HCT116 (cell line): ENCODE data around the gene POPDC2. TPM values are rescaled to one million over a fixed set of nuclear protein-coding genes. Genes with fewer than 3 reads are reported as not detected.

Experiments
- ATAC-seq: fragments of 200-7000 bp; cut with Tn5 transposase; 2 replicates; pipeline ENCODE4 v1.9.1; 2020; ENCODE audit warnings: mild to moderate bottlenecking, moderate library complexity
- BruUV-seq: library from RNA; stranded (reverse); fragments of 400-500 nt; replicated peaks from 2 replicates; lab custom pipeline; 2021; lab: Mats Ljungman, UMichigan
- CTCF ChIA-PET: fragments of 300-600 bp; sonication (Branson Sonifier 250); formaldehyde crosslinking; loops from one replicate; lab custom pipeline; 2021; ENCODE audit warnings: antibody characterized with exemption; lab: Charles Lee
- POLR2A ChIA-PET: fragments of 300-600, 350-600 bp; sonication (Branson Sonifier 250); formaldehyde crosslinking; loops from one replicate; lab custom pipeline; 2021; ENCODE audit warnings: antibody characterized with exemption; lab: Charles Lee
- RAD21 ChIA-PET, 2 experiments: fragments of 300-600 bp; sonication (Branson Sonifier 250); formaldehyde crosslinking; loops; one replicate each; lab custom pipeline; 2023; ENCODE audit warnings: low total read pairs in 2 of 2; ENCODE audit not compliant: uncharacterized antibody in 2 of 2, unreplicated experiment in 2 of 2, low non-redundant PET in 1 of 2; lab: Charles Lee
- DNase-seq: peaks from one replicate; pipeline ENCODE4 v3.0.0-alpha.2; 2010; ENCODE audit warnings: low read depth, low spot score
- H2AFZ ChIP-seq: fragments of 200-600 bp; shearing (Covaris generic), sonication (generic); 2 replicates; pipeline ENCODE4 v1.6.1; 2017; ENCODE audit warnings: low read depth, mixed run types, mixed read lengths, antibody characterized with exemption, low read length; ENCODE audit not compliant: poor library complexity, severe bottlenecking
- H3K27ac ChIP-seq: 2 replicates; pipeline ENCODE4 v1.5.1; 2012; ENCODE audit warnings: low read depth, low read length
- H3K27me3 ChIP-seq: fragments of 200-600 bp; sonication (generic); 2 replicates; pipeline ENCODE4 v1.6.1; 2016; ENCODE audit warnings: mixed run types, low read length, mixed read lengths; ENCODE audit not compliant: insufficient read depth
- H3K36me3 ChIP-seq, 2 experiments: fragments of 200-500 bp in 1 of 2; fragments of 200-600 bp in 1 of 2; sonication (Bioruptor generic) in 1 of 2; sonication (generic) in 1 of 2; 2 replicates each; pipeline versions ENCODE4 v1.5.1 to v1.6.1; 2014 to 2016; ENCODE audit warnings: low read length in 2 of 2, inconsistent platforms in 1 of 2, mixed read lengths in 1 of 2, mixed run types in 1 of 2; ENCODE audit not compliant: insufficient read depth in 2 of 2, control insufficient read depth in 1 of 2
- H3K4me1 ChIP-seq, 2 experiments: fragments of 200-600 bp in 1 of 2; sonication (generic) in 1 of 2; 2 replicates each; pipeline versions ENCODE4 v1.5.1 to v1.6.1; 2012 to 2017; ENCODE audit warnings: low read length in 2 of 2, inconsistent platforms in 1 of 2, mild to moderate bottlenecking in 1 of 2, mixed read lengths in 1 of 2, mixed run types in 1 of 2, moderate library complexity in 1 of 2; ENCODE audit not compliant: insufficient read depth in 2 of 2, control insufficient read depth in 1 of 2
- H3K4me2 ChIP-seq: fragments of 200-600 bp; sonication (generic); 2 replicates; pipeline ENCODE4 v1.6.1; 2017; ENCODE audit warnings: mixed run types, low read length, mixed read lengths
- H3K4me3 ChIP-seq, 2 experiments: fragments of 200-600 bp in 1 of 2; sonication (generic) in 1 of 2; replicated peaks in 1 of 2; 2 replicates each; pipeline ENCODE4 v1.5.1; 2011 to 2016; ENCODE audit warnings: low read length in 2 of 2, control low read depth in 1 of 2, low read depth in 1 of 2, mild to moderate bottlenecking in 1 of 2, mixed read lengths in 1 of 2, mixed run types in 1 of 2
- H3K79me2 ChIP-seq: fragments of 200-600 bp; sonication (generic); 2 replicates; pipeline ENCODE4 v1.6.1; 2017; ENCODE audit warnings: mild to moderate bottlenecking, mixed run types, low read length, moderate library complexity, mixed read lengths; ENCODE audit not compliant: insufficient read depth
- H3K9ac ChIP-seq: fragments of 200-600 bp; sonication (generic); 2 replicates; pipeline ENCODE4 v1.6.1; 2016; ENCODE audit warnings: low read length, mixed read lengths
- H3K9me2 ChIP-seq: fragments of 200-600 bp; sonication (generic), shearing (Covaris generic); 2 replicates; pipeline ENCODE4 v1.6.1; 2017; ENCODE audit warnings: mixed run types, mild to moderate bottlenecking, moderate library complexity; ENCODE audit not compliant: insufficient read depth
- H3K9me3 ChIP-seq, 2 experiments: fragments of 200-500 bp in 1 of 2; fragments of 200-600 bp in 1 of 2; sonication (Bioruptor generic) in 1 of 2; sonication (generic) in 1 of 2; 2 replicates each; pipeline ENCODE4 v1.6.1; 2014 to 2017; ENCODE audit warnings: low read length in 2 of 2, mixed read lengths in 2 of 2, inconsistent platforms in 1 of 2, low read depth in 1 of 2, mild to moderate bottlenecking in 1 of 2, mixed run types in 1 of 2, moderate library complexity in 1 of 2; ENCODE audit not compliant: control insufficient read depth in 1 of 2, insufficient read depth in 1 of 2
- H4K20me1 ChIP-seq: fragments of 200-600 bp; sonication (generic), shearing (Covaris generic); 2 replicates; pipeline ENCODE4 v1.6.1; 2017; ENCODE audit warnings: mixed run types, mild to moderate bottlenecking, moderate library complexity; ENCODE audit not compliant: insufficient read depth
- CEBPB ChIP-seq: IDR thresholded peaks from 2 replicates; pipeline ENCODE4 v1.6.1; 2012; ENCODE audit warnings: low read depth
- EZH2 ChIP-seq: fragments of 200-600 bp; sonication (generic); IDR thresholded peaks from 2 replicates; pipeline ENCODE4 v1.6.1; 2017; ENCODE audit warnings: antibody characterized with exemption, mixed run types
- EZH2phosphoT487 ChIP-seq: fragments of 200-600 bp; IDR thresholded peaks from 2 replicates; pipeline ENCODE4 v1.6.1; 2018; ENCODE audit warnings: antibody characterized with exemption, borderline replicate concordance
- FOSL1 ChIP-seq: IDR thresholded peaks from 2 replicates; pipeline ENCODE4 v1.6.1; 2012; ENCODE audit warnings: low read depth
- POLR2AphosphoS5 ChIP-seq: IDR thresholded peaks from 2 replicates; pipeline ENCODE4 v1.6.1; 2011; ENCODE audit warnings: mild to moderate bottlenecking, low read depth, low read length, moderate library complexity
- RAD21 ChIP-seq: IDR thresholded peaks from 2 replicates; pipeline ENCODE4 v1.6.1; 2012; ENCODE audit warnings: low read depth, mild to moderate bottlenecking
- REST ChIP-seq: IDR thresholded peaks from 2 replicates; pipeline ENCODE4 v1.6.1; 2012; ENCODE audit warnings: low read depth
- SIN3A ChIP-seq: IDR thresholded peaks from 2 replicates; pipeline ENCODE4 v1.6.1; 2012; ENCODE audit warnings: low read depth
- SP1 ChIP-seq: IDR thresholded peaks from 2 replicates; pipeline ENCODE4 v1.6.1; 2012; ENCODE audit warnings: low read depth
- ZFX ChIP-seq: fragments of 450-650 bp; IDR thresholded peaks from 2 replicates; pipeline ENCODE4 v1.6.1; 2017
- ZNF274 ChIP-seq: fragments of 200-500 bp; sonication (Bioruptor generic); IDR thresholded peaks from 2 replicates; pipeline ENCODE4 v1.6.1; 2014; ENCODE audit warnings: mild to moderate bottlenecking, low read depth, low read length, inconsistent platforms
- intact Hi-C: fragments of 100-400 bp; cut with micrococcal nuclease; formaldehyde crosslinking; loops from 2 replicates; pipeline ENCODE4 v1.10.0; 2022
- total RNA-seq: library from RNA; stranded (reverse); gene quantifications from one replicate; pipeline ENCODE4 v1.2.1, GENCODE V29; 2021; ENCODE audit not compliant: unreplicated experiment
- TF ChIP-seq, protein P1 (sequence below): IDR thresholded peaks from 2 replicates; pipeline ENCODE4 v1.6.1; 2012

Gene POPDC2
- total RNA-seq, 1 experiment from 2014 or later = 1.6 TPM

DNA sequence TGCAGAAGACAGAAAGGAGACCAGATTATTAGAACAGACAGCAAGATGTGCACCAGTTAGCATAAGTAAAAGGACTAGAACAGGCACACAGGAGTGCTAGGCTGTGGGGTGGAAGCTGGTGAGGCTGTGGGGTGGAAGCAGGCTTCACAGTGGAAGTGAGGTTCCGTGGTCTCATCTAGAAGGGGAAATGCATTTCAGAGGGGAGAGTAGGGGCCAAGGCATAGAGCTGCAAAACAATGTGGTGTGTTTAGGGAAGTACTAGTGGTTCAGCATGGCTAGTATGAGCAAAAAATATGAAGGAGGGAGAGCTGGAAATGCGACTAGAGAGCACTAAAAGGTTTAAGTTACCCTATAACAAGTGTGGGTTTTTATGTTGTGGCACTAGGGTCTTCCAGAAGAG, 6.5 kb downstream of the POPDC2 start:
- Histone ChIP-seq H3K36me3 (no peaks in the 10 kb centered on the region), H3K9me3 (no peaks in the 10 kb centered on the region), H3K9me2 (no peaks in the 10 kb centered on the region)
- DNase-seq = no peak
- TF ChIP-seq FOSL1 (no peak), SIN3A (no peak), ZNF274 (no peak), CEBPB (no peak), EZH2phosphoT487 (no peak), ZFX (no peak), REST (no peak), RAD21 (no peak), SP1 (no peak), POLR2AphosphoS5 (no peak), EZH2 (no peak)
- TF ChIP-seq, protein P1, sequence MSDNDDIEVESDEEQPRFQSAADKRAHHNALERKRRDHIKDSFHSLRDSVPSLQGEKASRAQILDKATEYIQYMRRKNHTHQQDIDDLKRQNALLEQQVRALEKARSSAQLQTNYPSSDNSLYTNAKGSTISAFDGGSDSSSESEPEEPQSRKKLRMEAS = no peak
- TF ChIP-seq, all 23 proteins: peak for 0
- no peak overlapping the region for H3K4me2 ChIP-seq
- no peaks in the 10 kb centered on the region for H3K4me1 ChIP-seq
- intact Hi-C loops = no loop called here
- no peak overlapping the region for H3K27ac ChIP-seq
- RAD21 ChIA-PET = no interaction called here
- H3K27me3 ChIP-seq = no peaks in the 10 kb centered on the region; the same call in 1 of the 2 replicates
- CTCF ChIA-PET = no interaction called here
- no peak overlapping the region for H3K9ac ChIP-seq
- H4K20me1 ChIP-seq = no peaks in the 10 kb centered on the region
- POLR2A ChIA-PET = no interaction called here
- H3K79me2 ChIP-seq = no peaks in the 10 kb centered on the region
- BruUV-seq = no TSS peak
- H2AFZ ChIP-seq = no peak overlapping the region
- ATAC-seq = no peak
- H3K4me3 ChIP-seq = no peak overlapping the region
